PC-9 (cell line): Measurements from ENCODE around the gene GLS.

Experiments used
- CTCF ChIP-seq: fragments of 200-600 bp; sonication (generic); conservative IDR thresholded peaks from 2 replicates; pipeline ENCODE4 v1.6.1; 2017; ENCODE audit warnings: mixed run types, antibody characterized with exemption, mild to moderate bottlenecking, moderate library complexity
- EZH2 ChIP-seq: fragments of 200-600 bp; sonication (generic); IDR thresholded peaks from 2 replicates; pipeline ENCODE4 v1.8.0; 2017; ENCODE audit warnings: antibody characterized with exemption, low read depth

- no peak for TF ChIP-seq EZH2
- TF ChIP-seq CTCF, result no peak
Observed at GRCh38 chr2:191006997-191007783, 126.6 kb downstream of the GLS start.
